K562 (cell line): Measurements from ENCODE around the gene MRGPRD. TPM values are rescaled to one million over a fixed set of nuclear protein-coding genes. Genes with fewer than 3 reads are reported as not detected.

Source experiments
- ATAC-seq: fragments of 200-7000 bp; cut with Tn5 transposase; 3 replicates; pipeline ENCODE4 v1.9.1; 2020; ENCODE audit warnings: moderate library complexity
- BruUV-seq: library from RNA; stranded (reverse); fragments of 400-500 nt; replicated peaks from 2 replicates; lab custom pipeline; 2021; lab: Mats Ljungman, UMichigan
- CTCF ChIA-PET: fragments of 300-600 bp; formaldehyde crosslinking; extraction: SDS; loops from one replicate; lab custom pipeline; 2021; ENCODE audit warnings: low intra/inter-chr PET ratio; lab: Yijun Ruan, JAX
- POLR2A ChIA-PET: fragments of 300-600, 350-650 bp; sonication (Branson Sonifier 250); formaldehyde crosslinking; extraction: SDS; loops from one replicate; lab custom pipeline; 2021; ENCODE audit warnings: antibody characterized with exemption, inconsistent platforms; lab: Yijun Ruan, JAX
- DNase-seq, 4 experiments: peaks; one replicate each; pipeline versions ENCODE4 v3.0.0 to v3.0.0-alpha.2; 2011 to 2018; ENCODE audit warnings: low spot score in 3 of 4, mixed read lengths in 3 of 4; ENCODE audit errors: extremely low read depth in 1 of 4
- FAIRE-seq: peaks from 2 replicates; lab custom pipeline; 2011; peaks lifted over from hg19 to GRCh38; lab: Jason Lieb, UNC
- H2AFZ ChIP-seq: 2 replicates; pipeline ENCODE4 v1.6.0; 2011; ENCODE audit warnings: low read depth, low read length, control low read depth, inconsistent platforms
- H3K27ac ChIP-seq: fragments of 200-600 bp; 3 replicates; pipeline ENCODE4 v1.8.0; 2011; ENCODE audit warnings: low read depth, mild to moderate bottlenecking, control low read depth, inconsistent platforms, low read length, moderate library complexity, mixed read lengths; ENCODE audit errors: extremely low read depth
- H3K27me3 ChIP-seq, 2 experiments: fragments of 300-600 bp in 1 of 2; 2 replicates in 1 of 2; 3 replicates in 1 of 2; pipeline versions ENCODE4 v1.6.0 to v1.8.0; 2011; ENCODE audit warnings: inconsistent platforms in 2 of 2, low read length in 2 of 2, mild to moderate bottlenecking in 1 of 2, mixed read lengths in 1 of 2, moderate library complexity in 1 of 2; ENCODE audit not compliant: control insufficient read depth in 2 of 2, insufficient read depth in 2 of 2
- H3K36me3 ChIP-seq: fragments of 300-600 bp; 3 replicates; pipeline ENCODE4 v1.8.0; 2011; ENCODE audit warnings: mild to moderate bottlenecking, low read length, inconsistent platforms; ENCODE audit not compliant: control insufficient read depth, insufficient read depth
- H3K4me1 ChIP-seq, 2 experiments: fragments of 200-600 bp in 1 of 2; replicated peaks in 1 of 2; 2 replicates in 1 of 2; 3 replicates in 1 of 2; pipeline versions ENCODE4 v1.5.1 to v1.8.0; 2011; ENCODE audit warnings: inconsistent platforms in 2 of 2, low read length in 2 of 2, mild to moderate bottlenecking in 1 of 2, mixed read lengths in 1 of 2, moderate library complexity in 1 of 2; ENCODE audit not compliant: control insufficient read depth in 2 of 2, insufficient read depth in 2 of 2
- H3K4me2 ChIP-seq: 2 replicates; pipeline ENCODE4 v1.6.1; 2011; ENCODE audit warnings: low read length, control low read depth, inconsistent platforms, mixed read lengths; ENCODE audit not compliant: insufficient read depth
- H3K4me3 ChIP-seq: fragments of 200-600 bp; sonication (generic), shearing (Covaris generic); 2 replicates; pipeline ENCODE4 v1.5.1; 2016; ENCODE audit warnings: control low read depth, inconsistent platforms
- H3K79me2 ChIP-seq: fragments of 200-600 bp; 3 replicates; pipeline ENCODE4 v1.8.0; 2011; ENCODE audit warnings: low read length, inconsistent platforms; ENCODE audit not compliant: control insufficient read depth, insufficient read depth
- H3K9ac ChIP-seq, 2 experiments: 2 replicates each; pipeline versions ENCODE4 v1.6.0 to v1.6.1; 2011; ENCODE audit warnings: low read depth in 2 of 2, low read length in 2 of 2, control low read depth in 1 of 2, inconsistent platforms in 1 of 2, mild to moderate bottlenecking in 1 of 2, mixed read lengths in 1 of 2; ENCODE audit not compliant: insufficient read depth in 1 of 2
- H3K9me1 ChIP-seq: one replicate; pipeline ENCODE4 v1.6.0; 2011; ENCODE audit warnings: inconsistent platforms, mild to moderate bottlenecking, low read length, moderate library complexity; ENCODE audit not compliant: control insufficient read depth, insufficient read depth
- H3K9me3 ChIP-seq: replicated peaks from 2 replicates; pipeline ENCODE4 v1.5.1; 2011; ENCODE audit warnings: low read depth, low read length, inconsistent platforms; ENCODE audit not compliant: control insufficient read depth, insufficient read depth
- H4K20me1 ChIP-seq: replicated peaks from 2 replicates; pipeline ENCODE4 v1.6.1; 2011; ENCODE audit warnings: low read length, inconsistent platforms, mixed read lengths; ENCODE audit not compliant: control insufficient read depth, insufficient read depth
- CSDE1 ChIP-seq, 2 experiments: fragments of 450-650 bp; IDR thresholded peaks; 2 replicates each; pipeline ENCODE4 v1.6.1; 2016; ENCODE audit warnings: mild to moderate bottlenecking in 1 of 2
- ETV6 ChIP-seq, 3 experiments: fragments of 150-350 bp in 1 of 3; sonication (generic) in 1 of 3; formaldehyde crosslinking in 1 of 3; IDR thresholded peaks; 2 replicates each; pipeline versions ENCODE4 v1.6.1 to v1.8.0; 2014 to 2022; ENCODE audit warnings: borderline replicate concordance in 2 of 3, low read depth in 2 of 3, antibody characterized with exemption in 1 of 3, low read length in 1 of 3, mild to moderate bottlenecking in 1 of 3, missing genetic modification reagents in 1 of 3
- HNRNPK ChIP-seq: fragments of 200-400 bp; formaldehyde crosslinking; IDR thresholded peaks from one replicate; pipeline ENCODE4 v1.6.1; 2018; ENCODE audit warnings: mild to moderate bottlenecking, low read depth, low read length; ENCODE audit not compliant: poor library complexity, severe bottlenecking
- NELFE ChIP-seq: IDR thresholded peaks from 2 replicates; pipeline ENCODE4 v1.6.1; 2011; ENCODE audit warnings: mild to moderate bottlenecking; ENCODE audit not compliant: insufficient read depth, insufficient read length
- ZNF384 ChIP-seq: IDR thresholded peaks from 2 replicates; pipeline ENCODE4 v1.6.1; 2012; ENCODE audit warnings: low read depth, low read length, improper control_type of control experiment
- ZNF444 ChIP-seq: fragments of 250-450 bp; sonication (Bioruptor Pico); IDR thresholded peaks from 2 replicates; pipeline ENCODE4 v1.4.0; 2020; ENCODE audit warnings: mild to moderate bottlenecking, moderate library complexity
- WGBS: fragments of 100-300 bp; shearing (Covaris generic); methylation state at CpG from one replicate; pipeline ENCODE4 v1.1.6; 2016; ENCODE audit warnings: low coverage, mixed read lengths; ENCODE audit not compliant: insufficient coverage; ENCODE audit errors: missing lambda C conversion rate; 5-methylcytosine and 5-hydroxymethylcytosine counted together
- in situ Hi-C: fragments of 300-500 bp; cut with MboI; formaldehyde crosslinking; loops from 4 replicates; pipeline ENCODE4 v1.15.0; 2018; ENCODE audit warnings: inconsistent platforms, mixed read lengths
- intact Hi-C: fragments of 100-400 bp; cut with micrococcal nuclease; formaldehyde crosslinking; loops from 2 replicates; pipeline ENCODE4 v1.14.2; 2022
- polyA plus RNA-seq, 8 experiments: library from polyadenylated mRNA; depleted of rRNA in 4 of 8; stranded (reverse) in 5 of 8; unstranded in 3 of 8; fragments of >200 nt; fragmentation: Nextera tagmentation in 2 of 8; fragmentation: Illumina TruSeq in 1 of 8; extraction: Ambion mirVana in 2 of 8; extraction: Trizol in 1 of 8; gene quantifications; 2 replicates each; pipeline versions ENCODE4 v1.2.1 to v1.2.3, GENCODE V29; 2011 to 2014; ENCODE audit warnings: inconsistent platforms in 1 of 8, missing spikeins in 1 of 8
- total RNA-seq, 7 experiments: library from RNA; depleted of rRNA in 6 of 7; stranded (reverse); fragments of >200 nt in 6 of 7; fragmentation: Illumina TruSeq in 2 of 7; extraction: Trizol in 2 of 7; gene quantifications; 2 replicates each; pipeline versions ENCODE4 v1.2.1 to v1.2.3, GENCODE V29; 2011 to 2021; ENCODE audit warnings: low replicate concordance in 1 of 7

Gene MRGPRD
- total and polyA plus RNA-seq, 9 of the 15 experiments (the other 6 are each of a cell fraction or from before 2014, with no cell fraction given): not detected

GRCh38 chr11:69014898-69015549 lies 34.2 kb upstream of the MRGPRD start:
- ChIA-PET POLR2A (no interaction called here), CTCF (no interaction called here)
- DNase-seq: no peak
- H3K79me2 ChIP-seq: no peaks in the 10 kb centered on the region
- no peak overlapping the region for H2AFZ ChIP-seq
- H3K4me3 ChIP-seq: no peak overlapping the region
- ATAC-seq: no peak
- TF ChIP-seq ZNF384 (no peak), ETV6 (IDR thresholded peaks at IDR 0.05; ENCODE audit: borderline replicate concordance in 1 of 2, low read depth in 2 of 2, low read length in 1 of 2) (no peak), ETV6 (CRISPR knock-in tag; IDR thresholded peaks at IDR 0.05; ENCODE audit: borderline replicate concordance) (no peak), CSDE1 (IDR thresholded peaks at IDR 0.05) (no peak), HNRNPK (no peak), ZNF444 (CRISPR knock-in tag) (no peak), NELFE (no peak)
- no peaks in the 10 kb centered on the region for H3K9me1 ChIP-seq
- intact Hi-C loops (no loop called here), in situ Hi-C loops (no loop called here)
- no peaks in the 10 kb centered on the region for H3K9me3 ChIP-seq
- peaks cover 17 to 77% of the 10 kb centered on the region in 2 experiments for H3K27me3 ChIP-seq
- no peak overlapping the region; a peak in 2 of 4 replicates for H3K9ac ChIP-seq
- H3K36me3 ChIP-seq: no peaks in the 10 kb centered on the region
- no peak overlapping the region for H3K4me2 ChIP-seq
- 3% methylated on average over 4 of the region's 9 CpGs for WGBS
- peaks cover 25% of the 10 kb centered on the region for H4K20me1 ChIP-seq
- no TSS peak for BruUV-seq
- H3K27ac ChIP-seq: no peak overlapping the region
- H3K4me1 ChIP-seq: peaks cover 0 to 36% of the 10 kb centered on the region in 2 experiments; a peak in 3 of 5 replicates
- FAIRE-seq: no peak
